ENCODE data around the gene FGF12. TPM values are rescaled to one million over a fixed set of nuclear protein-coding genes. Genes with fewer than 3 reads are reported as not detected.

Gene FGF12
- total RNA-seq, 1 donor from 2014 or later, result 7.0 TPM

DNA sequence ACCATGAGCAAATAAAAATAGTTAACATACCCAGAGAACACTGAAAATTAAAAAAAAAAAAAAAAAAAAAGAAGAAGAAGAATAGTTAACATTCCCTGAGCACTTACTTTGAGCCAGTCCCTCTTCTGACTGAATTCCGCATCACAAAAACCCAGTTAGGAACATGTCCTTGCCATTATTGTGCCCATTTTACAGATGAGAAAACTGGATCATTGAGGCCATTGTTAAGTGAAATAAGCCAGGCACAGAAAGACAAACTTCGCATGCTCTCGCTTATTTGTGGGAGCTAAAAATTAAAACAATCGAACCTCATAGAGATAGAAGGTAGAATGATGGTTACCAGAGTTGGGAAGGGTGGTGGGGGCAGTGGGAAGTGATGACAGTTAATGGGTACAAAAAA, 119.5 kb downstream of the FGF12 start:
- Mint-ChIP-seq H3K27ac (no peak overlapping the region), H3K4me1 (no peaks in the 10 kb centered on the region), H3K27me3 (ENCODE audit: insufficient read depth, low read depth) (no peaks in the 10 kb centered on the region), H3K4me3 (no peak overlapping the region), H3K9me3 (peaks cover 4% of the 10 kb centered on the region), H3K36me3 (no peaks in the 10 kb centered on the region)
- Histone ChIP-seq H3K36me3 (no peaks in the 10 kb centered on the region), H3K9ac (no peak overlapping the region), H3K9me3 (ENCODE audit: low read depth) (no peaks in the 10 kb centered on the region), H3K79me2 (ENCODE audit: low read depth) (no peaks in the 10 kb centered on the region), H3K4me2 (no peak overlapping the region), H3K27ac (no peak overlapping the region), H3K4me1 (no peaks in the 10 kb centered on the region), H2AFZ (replicated peaks) (no peak overlapping the region), H3F3A (ENCODE audit: low read depth) (no peaks in the 10 kb centered on the region), H3K4me3 (no peak overlapping the region), H3K27me3 (no peaks in the 10 kb centered on the region), H4K20me1 (ENCODE audit: low read depth) (no peaks in the 10 kb centered on the region)
- TF ChIP-seq EZH2 (IDR thresholded peaks at IDR 0.05) (no peak), EZH2phosphoT487 (IDR thresholded peaks at IDR 0.05) (no peak)
- TF ChIP-seq, protein P1, sequence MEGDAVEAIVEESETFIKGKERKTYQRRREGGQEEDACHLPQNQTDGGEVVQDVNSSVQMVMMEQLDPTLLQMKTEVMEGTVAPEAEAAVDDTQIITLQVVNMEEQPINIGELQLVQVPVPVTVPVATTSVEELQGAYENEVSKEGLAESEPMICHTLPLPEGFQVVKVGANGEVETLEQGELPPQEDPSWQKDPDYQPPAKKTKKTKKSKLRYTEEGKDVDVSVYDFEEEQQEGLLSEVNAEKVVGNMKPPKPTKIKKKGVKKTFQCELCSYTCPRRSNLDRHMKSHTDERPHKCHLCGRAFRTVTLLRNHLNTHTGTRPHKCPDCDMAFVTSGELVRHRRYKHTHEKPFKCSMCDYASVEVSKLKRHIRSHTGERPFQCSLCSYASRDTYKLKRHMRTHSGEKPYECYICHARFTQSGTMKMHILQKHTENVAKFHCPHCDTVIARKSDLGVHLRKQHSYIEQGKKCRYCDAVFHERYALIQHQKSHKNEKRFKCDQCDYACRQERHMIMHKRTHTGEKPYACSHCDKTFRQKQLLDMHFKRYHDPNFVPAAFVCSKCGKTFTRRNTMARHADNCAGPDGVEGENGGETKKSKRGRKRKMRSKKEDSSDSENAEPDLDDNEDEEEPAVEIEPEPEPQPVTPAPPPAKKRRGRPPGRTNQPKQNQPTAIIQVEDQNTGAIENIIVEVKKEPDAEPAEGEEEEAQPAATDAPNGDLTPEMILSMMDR (IDR thresholded peaks at IDR 0.05), result no peak
- no peak for DNase-seq (ENCODE audit: low spot score)

GRCh38 chr3:192597913-192598312, 129.4 kb downstream of the FGF12 start:
- Histone ChIP-seq H3K4me2 (no peak overlapping the region), H4K20me1 (ENCODE audit: low read depth) (no peaks in the 10 kb centered on the region), H3K9me3 (ENCODE audit: low read depth) (no peaks in the 10 kb centered on the region), H3K9ac (no peak overlapping the region), H2AFZ (replicated peaks) (no peak overlapping the region), H3K27me3 (no peaks in the 10 kb centered on the region), H3K36me3 (no peaks in the 10 kb centered on the region), H3K4me1 (no peaks in the 10 kb centered on the region), H3F3A (ENCODE audit: low read depth) (no peaks in the 10 kb centered on the region), H3K27ac (no peak overlapping the region), H3K4me3 (no peak overlapping the region), H3K79me2 (ENCODE audit: low read depth) (no peaks in the 10 kb centered on the region)
- no peak overlapping the region for H3K27ac Mint-ChIP-seq
- peaks cover 4% of the 10 kb centered on the region for H3K27me3 Mint-ChIP-seq (ENCODE audit: insufficient read depth, low read depth)
- H3K36me3 Mint-ChIP-seq, result no peaks in the 10 kb centered on the region
- H3K4me1 Mint-ChIP-seq, result no peaks in the 10 kb centered on the region
- no peak overlapping the region for H3K4me3 Mint-ChIP-seq
- TF ChIP-seq EZH2phosphoT487 (IDR thresholded peaks at IDR 0.05), result no peak
- no peak for TF ChIP-seq EZH2 (IDR thresholded peaks at IDR 0.05)
- TF ChIP-seq, protein P1 (IDR thresholded peaks at IDR 0.05), result no peak
- no peaks in the 10 kb centered on the region for H3K9me3 Mint-ChIP-seq
- no peak for DNase-seq (ENCODE audit: low spot score)

DNA sequence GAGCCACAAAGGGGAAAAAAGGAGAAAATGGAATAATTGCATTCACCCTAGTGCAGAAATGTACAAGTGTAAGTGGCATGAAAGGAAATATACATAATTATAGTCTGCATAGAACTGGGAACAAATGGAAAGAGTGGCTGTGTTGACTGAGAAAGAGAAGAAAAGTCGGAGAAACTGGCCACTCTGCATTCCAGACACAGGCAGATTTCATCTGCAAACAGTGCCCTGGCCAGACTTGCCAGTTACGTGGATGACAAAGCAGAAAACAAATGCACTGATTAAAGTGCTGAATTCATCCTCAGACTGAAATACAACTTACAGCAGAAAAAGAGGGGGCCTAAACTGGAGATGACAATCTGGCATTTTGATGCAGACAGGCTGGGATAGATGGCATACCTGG, 129.8 kb downstream of the FGF12 start:
- H3F3A ChIP-seq (ENCODE audit: low read depth), result no peaks in the 10 kb centered on the region
- H3K9ac ChIP-seq, result no peak overlapping the region
- DNase-seq (ENCODE audit: low spot score), result no peak
- no peak overlapping the region for H3K27ac ChIP-seq
- H3K27ac Mint-ChIP-seq, result no peak overlapping the region
- no peaks in the 10 kb centered on the region for H3K27me3 ChIP-seq
- H3K27me3 Mint-ChIP-seq (ENCODE audit: insufficient read depth, low read depth), result peaks cover 4% of the 10 kb centered on the region
- H3K36me3 Mint-ChIP-seq, result no peaks in the 10 kb centered on the region
- no peak overlapping the region for H3K4me3 ChIP-seq
- no peak overlapping the region for H3K4me2 ChIP-seq
- H3K4me1 ChIP-seq, result no peaks in the 10 kb centered on the region
- no peaks in the 10 kb centered on the region for H3K36me3 ChIP-seq
- H3K4me3 Mint-ChIP-seq, result no peak overlapping the region
- H4K20me1 ChIP-seq (ENCODE audit: low read depth), result no peaks in the 10 kb centered on the region
- H3K4me1 Mint-ChIP-seq, result no peaks in the 10 kb centered on the region
- no peaks in the 10 kb centered on the region for H3K9me3 Mint-ChIP-seq
- no peak for TF ChIP-seq EZH2 (IDR thresholded peaks at IDR 0.05)
- TF ChIP-seq EZH2phosphoT487 (IDR thresholded peaks at IDR 0.05), result no peak
- TF ChIP-seq, protein P1 (IDR thresholded peaks at IDR 0.05), result no peak
- no peaks in the 10 kb centered on the region for H3K79me2 ChIP-seq (ENCODE audit: low read depth)
- H3K9me3 ChIP-seq (ENCODE audit: low read depth), result no peaks in the 10 kb centered on the region
- H2AFZ ChIP-seq (replicated peaks), result no peak overlapping the region
